ENCODE measurements around the gene QRFP. TPM values are rescaled to one million over a fixed set of nuclear protein-coding genes. Genes with fewer than 3 reads are reported as not detected.

The QRFP gene
- total RNA-seq, 1 experiment from 2014 or later = not detected

GRCh38 chr9:130922893-130923610 is 26.4 kb upstream of the QRFP start:
- Histone ChIP-seq H3K27ac (ENCODE audit: insufficient read length, low read depth, low read length) (no peak overlapping the region), H3K27me3 (ENCODE audit: insufficient read depth, low read length) (no peaks in the 10 kb centered on the region), H3T11ph (ENCODE audit: low read length) (no peak overlapping the region), H2BK20ac (ENCODE audit: low read depth, low read length, poor library complexity, severe bottlenecking) (no peak overlapping the region), H3K14ac (ENCODE audit: insufficient read depth, low read length) (peak overlapping the region; percentile 27; the same call in 1 of the 2 replicates), H2BK5ac (ENCODE audit: insufficient read length, low read length) (no peak overlapping the region), H2BK120ac (ENCODE audit: low read depth, low read length, poor library complexity, severe bottlenecking) (no peak overlapping the region), H2AK5ac (ENCODE audit: insufficient read length, low read length) (no peak overlapping the region), H2BK15ac (ENCODE audit: low read depth, low read length) (no peak overlapping the region), H3K9ac (ENCODE audit: extremely low read depth, insufficient read length, low read length) (no peak overlapping the region), H2AFZ (ENCODE audit: low read length) (no peak overlapping the region), H2BK12ac (ENCODE audit: insufficient read length, low read depth, low read length) (no peak overlapping the region), H4K91ac (ENCODE audit: insufficient read length, low read depth, low read length) (no peak overlapping the region), H3K4ac (ENCODE audit: low read depth, low read length) (no peak overlapping the region), H4K5ac (ENCODE audit: insufficient read length, low read depth, low read length) (no peak overlapping the region), H3K4me2 (ENCODE audit: insufficient read depth, insufficient read length, low read length) (no peak overlapping the region), H4K20me1 (ENCODE audit: control insufficient read depth, insufficient read depth, insufficient read length) (no peaks in the 10 kb centered on the region), H3K79me1 (ENCODE audit: insufficient read depth, low read depth, low read length, poor library complexity, severe bottlenecking) (no peaks in the 10 kb centered on the region), H3K9me3 (ENCODE audit: control insufficient read depth, low read depth, low read length) (no peaks in the 10 kb centered on the region), H3K56ac (ENCODE audit: insufficient read length, low read depth, low read length) (no peak overlapping the region), H3K23ac (ENCODE audit: insufficient read length, low read depth, low read length) (no peak overlapping the region), H3K18ac (ENCODE audit: insufficient read length, low read depth, low read length) (no peak overlapping the region), H3K79me2 (ENCODE audit: insufficient read depth, low read length) (no peaks in the 10 kb centered on the region), H4K8ac (replicated peaks; ENCODE audit: insufficient read length, low read depth, low read length) (no peak overlapping the region), H3K4me1 (ENCODE audit: insufficient read depth, low read length) (no peaks in the 10 kb centered on the region), H3K23me2 (ENCODE audit: insufficient read length, low read depth, low read length, poor library complexity, severe bottlenecking) (no peaks in the 10 kb centered on the region)
- no CpG with 5 or more reads among the region's 16 CpGs for WGBS (ENCODE audit: extremely low coverage, insufficient read length, low lambda C conversion rate)
- Mint-ChIP-seq H3K4me1 (peaks cover 8 to 37% of the 10 kb centered on the region in 2 experiments), H3K36me3 (ENCODE audit: insufficient read depth in 1 of 3, low read depth in 3 of 3) (no peaks in the 10 kb centered on the region), H3K9me3 (no peaks in the 10 kb centered on the region), H3K27me3 (ENCODE audit: low read depth) (no peaks in the 10 kb centered on the region; the same call in 1 of the 2 replicates), H3K4me3 (no peak overlapping the region; a peak in 1 of 5 replicates), H3K27ac (peak overlapping the region in 2 of 3 experiments; percentile 28 to 77; a peak in 4 of 7 replicates)
- no peak for DNase-seq
- no peak for TF ChIP-seq CTCF (conservative IDR thresholded peaks at IDR 0.05)
